Measurements from ENCODE around the gene PRPF18.

Gene PRPF18

DNA sequence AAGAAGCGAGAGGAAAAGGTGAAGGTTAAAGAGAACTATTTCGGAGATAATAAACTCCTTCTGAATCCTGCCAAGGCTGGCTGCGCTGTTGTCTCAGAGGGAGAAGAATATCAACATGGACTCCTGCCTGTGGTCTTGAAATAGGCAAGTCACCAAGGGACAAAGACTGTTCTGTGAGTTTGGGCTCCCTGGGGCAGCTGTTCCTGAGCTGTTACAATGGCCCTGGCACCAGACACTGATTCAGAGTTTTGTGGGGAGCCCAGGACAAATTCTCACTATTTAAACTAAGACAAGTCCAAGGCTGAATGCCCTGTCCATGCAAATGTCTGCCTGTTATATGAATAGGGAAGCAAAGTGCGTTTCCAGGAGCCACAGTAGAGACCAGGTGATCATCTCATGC is 81.4 kb downstream of the PRPF18 start:
- no peak for ATAC-seq
- TF ChIP-seq ZFP30 (CRISPR knock-in tag; IDR thresholded peaks at IDR 0.05) (no peak), TOX (CRISPR knock-in tag; IDR thresholded peaks at IDR 0.05; ENCODE audit: borderline replicate concordance) (no peak), ISL1 (CRISPR knock-in tag; IDR thresholded peaks at IDR 0.05) (no peak)
- TF ChIP-seq, protein P1, sequence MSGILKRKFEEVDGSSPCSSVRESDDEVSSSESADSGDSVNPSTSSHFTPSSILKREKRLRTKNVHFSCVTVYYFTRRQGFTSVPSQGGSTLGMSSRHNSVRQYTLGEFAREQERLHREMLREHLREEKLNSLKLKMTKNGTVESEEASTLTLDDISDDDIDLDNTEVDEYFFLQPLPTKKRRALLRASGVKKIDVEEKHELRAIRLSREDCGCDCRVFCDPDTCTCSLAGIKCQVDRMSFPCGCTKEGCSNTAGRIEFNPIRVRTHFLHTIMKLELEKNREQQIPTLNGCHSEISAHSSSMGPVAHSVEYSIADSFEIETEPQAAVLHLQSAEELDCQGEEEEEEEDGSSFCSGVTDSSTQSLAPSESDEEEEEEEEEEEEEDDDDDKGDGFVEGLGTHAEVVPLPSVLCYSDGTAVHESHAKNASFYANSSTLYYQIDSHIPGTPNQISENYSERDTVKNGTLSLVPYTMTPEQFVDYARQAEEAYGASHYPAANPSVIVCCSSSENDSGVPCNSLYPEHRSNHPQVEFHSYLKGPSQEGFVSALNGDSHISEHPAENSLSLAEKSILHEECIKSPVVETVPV (CRISPR knock-in tag; IDR thresholded peaks at IDR 0.05), result no peak

DNA sequence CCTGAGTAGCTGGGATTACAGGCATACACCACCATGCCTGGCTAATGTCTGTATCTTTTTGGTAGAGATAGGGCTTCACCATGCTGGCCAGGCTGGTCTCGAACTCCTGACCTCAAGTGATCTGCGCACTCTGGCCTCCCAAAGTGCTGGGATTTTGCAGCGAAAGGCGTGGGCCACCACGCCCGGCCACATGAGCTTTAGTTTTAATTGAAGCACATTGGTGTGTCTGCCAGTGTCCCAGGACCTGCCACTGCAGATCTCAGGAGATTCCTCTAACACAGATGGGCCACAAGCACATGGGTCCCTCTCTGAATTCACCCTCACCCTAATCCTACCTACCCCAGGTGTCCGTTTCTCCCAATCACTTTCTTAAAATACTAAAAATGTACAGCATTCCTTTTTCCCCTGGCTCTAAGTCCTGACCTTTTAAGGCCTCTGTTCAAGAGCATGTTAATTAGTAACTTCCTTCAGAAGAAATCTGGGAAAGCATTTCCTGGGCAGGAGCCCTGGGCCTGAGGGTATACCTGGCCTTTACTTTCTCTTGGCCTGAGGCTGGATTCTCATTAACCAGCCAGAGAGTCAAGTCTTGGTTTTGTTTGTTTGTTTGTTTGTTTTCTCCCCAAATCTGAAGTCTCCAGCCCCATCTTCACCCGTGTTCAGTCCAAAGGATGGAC is 82.6 kb downstream of the PRPF18 start:
- no peak for ATAC-seq
- TF ChIP-seq SNAI2 (CRISPR knock-in tag; IDR thresholded peaks at IDR 0.05) (no peak), RARB (CRISPR knock-in tag; IDR thresholded peaks at IDR 0.05) (no peak), BACH2 (CRISPR knock-in tag; IDR thresholded peaks at IDR 0.05; ENCODE audit: borderline replicate concordance) (no peak), ARNTL (CRISPR knock-in tag; IDR thresholded peaks at IDR 0.05; ENCODE audit: borderline replicate concordance, low read depth) (no peak), CSDC2 (CRISPR knock-in tag; IDR thresholded peaks at IDR 0.05) (no peak), GLIS3 (CRISPR knock-in tag; IDR thresholded peaks at IDR 0.05) (no peak), ISL1 (CRISPR knock-in tag; IDR thresholded peaks at IDR 0.05) (no peak), ZC3H10 (CRISPR knock-in tag; IDR thresholded peaks at IDR 0.05) (no peak), ZFP3 (CRISPR knock-in tag; IDR thresholded peaks at IDR 0.05) (no peak), OSR1 (CRISPR knock-in tag; IDR thresholded peaks at IDR 0.05) (no peak), TCF4 (CRISPR knock-in tag; IDR thresholded peaks at IDR 0.05; ENCODE audit: borderline replicate concordance) (no peak), TOX (CRISPR knock-in tag; IDR thresholded peaks at IDR 0.05; ENCODE audit: borderline replicate concordance) (no peak), PPARA (CRISPR knock-in tag; IDR thresholded peaks at IDR 0.05; ENCODE audit: borderline replicate concordance) (no peak), ZFP30 (CRISPR knock-in tag; IDR thresholded peaks at IDR 0.05) (no peak)
- TF ChIP-seq, protein P2, sequence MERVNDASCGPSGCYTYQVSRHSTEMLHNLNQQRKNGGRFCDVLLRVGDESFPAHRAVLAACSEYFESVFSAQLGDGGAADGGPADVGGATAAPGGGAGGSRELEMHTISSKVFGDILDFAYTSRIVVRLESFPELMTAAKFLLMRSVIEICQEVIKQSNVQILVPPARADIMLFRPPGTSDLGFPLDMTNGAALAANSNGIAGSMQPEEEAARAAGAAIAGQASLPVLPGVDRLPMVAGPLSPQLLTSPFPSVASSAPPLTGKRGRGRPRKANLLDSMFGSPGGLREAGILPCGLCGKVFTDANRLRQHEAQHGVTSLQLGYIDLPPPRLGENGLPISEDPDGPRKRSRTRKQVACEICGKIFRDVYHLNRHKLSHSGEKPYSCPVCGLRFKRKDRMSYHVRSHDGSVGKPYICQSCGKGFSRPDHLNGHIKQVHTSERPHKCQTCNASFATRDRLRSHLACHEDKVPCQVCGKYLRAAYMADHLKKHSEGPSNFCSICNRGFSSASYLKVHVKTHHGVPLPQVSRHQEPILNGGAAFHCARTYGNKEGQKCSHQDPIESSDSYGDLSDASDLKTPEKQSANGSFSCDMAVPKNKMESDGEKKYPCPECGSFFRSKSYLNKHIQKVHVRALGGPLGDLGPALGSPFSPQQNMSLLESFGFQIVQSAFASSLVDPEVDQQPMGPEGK (CRISPR knock-in tag; IDR thresholded peaks at IDR 0.05; ENCODE audit: borderline replicate concordance), result no peak
- TF ChIP-seq, protein P3, sequence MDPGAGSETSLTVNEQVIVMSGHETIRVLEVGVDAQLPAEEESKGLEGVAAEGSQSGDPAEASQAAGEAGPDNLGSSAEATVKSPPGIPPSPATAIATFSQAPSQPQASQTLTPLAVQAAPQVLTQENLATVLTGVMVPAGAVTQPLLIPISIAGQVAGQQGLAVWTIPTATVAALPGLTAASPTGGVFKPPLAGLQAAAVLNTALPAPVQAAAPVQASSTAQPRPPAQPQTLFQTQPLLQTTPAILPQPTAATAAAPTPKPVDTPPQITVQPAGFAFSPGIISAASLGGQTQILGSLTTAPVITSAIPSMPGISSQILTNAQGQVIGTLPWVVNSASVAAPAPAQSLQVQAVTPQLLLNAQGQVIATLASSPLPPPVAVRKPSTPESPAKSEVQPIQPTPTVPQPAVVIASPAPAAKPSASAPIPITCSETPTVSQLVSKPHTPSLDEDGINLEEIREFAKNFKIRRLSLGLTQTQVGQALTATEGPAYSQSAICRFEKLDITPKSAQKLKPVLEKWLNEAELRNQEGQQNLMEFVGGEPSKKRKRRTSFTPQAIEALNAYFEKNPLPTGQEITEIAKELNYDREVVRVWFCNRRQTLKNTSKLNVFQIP (CRISPR knock-in tag; IDR thresholded peaks at IDR 0.05; ENCODE audit: borderline replicate concordance, low read depth), result no peak
- TF ChIP-seq, protein P4, sequence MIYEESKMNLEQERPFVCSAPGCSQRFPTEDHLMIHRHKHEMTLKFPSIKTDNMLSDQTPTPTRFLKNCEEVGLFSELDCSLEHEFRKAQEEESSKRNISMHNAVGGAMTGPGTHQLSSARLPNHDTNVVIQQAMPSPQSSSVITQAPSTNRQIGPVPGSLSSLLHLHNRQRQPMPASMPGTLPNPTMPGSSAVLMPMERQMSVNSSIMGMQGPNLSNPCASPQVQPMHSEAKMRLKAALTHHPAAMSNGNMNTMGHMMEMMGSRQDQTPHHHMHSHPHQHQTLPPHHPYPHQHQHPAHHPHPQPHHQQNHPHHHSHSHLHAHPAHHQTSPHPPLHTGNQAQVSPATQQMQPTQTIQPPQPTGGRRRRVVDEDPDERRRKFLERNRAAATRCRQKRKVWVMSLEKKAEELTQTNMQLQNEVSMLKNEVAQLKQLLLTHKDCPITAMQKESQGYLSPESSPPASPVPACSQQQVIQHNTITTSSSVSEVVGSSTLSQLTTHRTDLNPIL (CRISPR knock-in tag; IDR thresholded peaks at IDR 0.05; ENCODE audit: low read depth), result no peak
- TF ChIP-seq, protein P5, sequence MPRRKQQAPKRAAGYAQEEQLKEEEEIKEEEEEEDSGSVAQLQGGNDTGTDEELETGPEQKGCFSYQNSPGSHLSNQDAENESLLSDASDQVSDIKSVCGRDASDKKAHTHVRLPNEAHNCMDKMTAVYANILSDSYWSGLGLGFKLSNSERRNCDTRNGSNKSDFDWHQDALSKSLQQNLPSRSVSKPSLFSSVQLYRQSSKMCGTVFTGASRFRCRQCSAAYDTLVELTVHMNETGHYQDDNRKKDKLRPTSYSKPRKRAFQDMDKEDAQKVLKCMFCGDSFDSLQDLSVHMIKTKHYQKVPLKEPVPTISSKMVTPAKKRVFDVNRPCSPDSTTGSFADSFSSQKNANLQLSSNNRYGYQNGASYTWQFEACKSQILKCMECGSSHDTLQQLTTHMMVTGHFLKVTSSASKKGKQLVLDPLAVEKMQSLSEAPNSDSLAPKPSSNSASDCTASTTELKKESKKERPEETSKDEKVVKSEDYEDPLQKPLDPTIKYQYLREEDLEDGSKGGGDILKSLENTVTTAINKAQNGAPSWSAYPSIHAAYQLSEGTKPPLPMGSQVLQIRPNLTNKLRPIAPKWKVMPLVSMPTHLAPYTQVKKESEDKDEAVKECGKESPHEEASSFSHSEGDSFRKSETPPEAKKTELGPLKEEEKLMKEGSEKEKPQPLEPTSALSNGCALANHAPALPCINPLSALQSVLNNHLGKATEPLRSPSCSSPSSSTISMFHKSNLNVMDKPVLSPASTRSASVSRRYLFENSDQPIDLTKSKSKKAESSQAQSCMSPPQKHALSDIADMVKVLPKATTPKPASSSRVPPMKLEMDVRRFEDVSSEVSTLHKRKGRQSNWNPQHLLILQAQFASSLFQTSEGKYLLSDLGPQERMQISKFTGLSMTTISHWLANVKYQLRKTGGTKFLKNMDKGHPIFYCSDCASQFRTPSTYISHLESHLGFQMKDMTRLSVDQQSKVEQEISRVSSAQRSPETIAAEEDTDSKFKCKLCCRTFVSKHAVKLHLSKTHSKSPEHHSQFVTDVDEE (CRISPR knock-in tag; IDR thresholded peaks at IDR 0.05), result no peak
- TF ChIP-seq, protein P1 (CRISPR knock-in tag; IDR thresholded peaks at IDR 0.05), result no peak

All from SK-N-SH treated with all-trans-retinoic acid at 6 μM for 48 hours (cell line).